IMR-90 (cell line): Measurements from ENCODE around the gene CDH23. TPM values are rescaled to one million over a fixed set of nuclear protein-coding genes. Genes with fewer than 3 reads are reported as not detected.

ENCODE experiments used
- ATAC-seq: fragments of 200-7000 bp; cut with Tn5 transposase; 2 replicates; pipeline ENCODE4 v1.9.1; 2020; ENCODE audit warnings: low read depth, mild to moderate bottlenecking, moderate library complexity
- BruUV-seq: library from RNA; stranded (reverse); fragments of 400-500 nt; replicated peaks from 2 replicates; lab custom pipeline; 2021; lab: Mats Ljungman, UMichigan
- CTCF ChIA-PET: fragments of 300-600 bp; formaldehyde crosslinking; extraction: SDS; loops from one replicate; lab custom pipeline; 2021; ENCODE audit warnings: antibody characterized with exemption; lab: Yijun Ruan, JAX
- POLR2A ChIA-PET: fragments of 300-600 bp; sonication (Branson Sonifier 250); formaldehyde crosslinking; loops from one replicate; lab custom pipeline; 2022; ENCODE audit warnings: antibody characterized with exemption; ENCODE audit not compliant: unreplicated experiment; lab: Charles Lee
- DNase-seq: peaks from one replicate; pipeline ENCODE4 v3.0.0; 2013
- H2AFZ ChIP-seq: replicated peaks from 2 replicates; pipeline ENCODE3; 2013; ENCODE audit warnings: low read length, mild to moderate bottlenecking; ENCODE audit not compliant: poor library complexity
- H2AK5ac ChIP-seq: 2 replicates; pipeline ENCODE4 v1.6.1; 2013; ENCODE audit warnings: low read depth, low read length, inconsistent platforms
- H2AK9ac ChIP-seq: replicated peaks from 2 replicates; pipeline ENCODE3; 2013; ENCODE audit warnings: mild to moderate bottlenecking, low read depth, low read length, moderate library complexity; ENCODE audit not compliant: poor library complexity
- H2BK120ac ChIP-seq: 2 replicates; pipeline ENCODE4 v1.6.1; 2013; ENCODE audit warnings: low read depth, low read length, inconsistent platforms
- H2BK15ac ChIP-seq: 3 replicates; pipeline ENCODE4 v1.6.1; 2013; ENCODE audit warnings: low read depth, low read length, inconsistent platforms
- H2BK20ac ChIP-seq: 2 replicates; pipeline ENCODE4 v1.6.1; 2013; ENCODE audit warnings: low read depth, mild to moderate bottlenecking, inconsistent platforms, low read length, moderate library complexity
- H2BK5ac ChIP-seq: 2 replicates; pipeline ENCODE4 v1.6.1; 2013; ENCODE audit warnings: mild to moderate bottlenecking, low read depth, low read length, inconsistent platforms; ENCODE audit not compliant: poor library complexity, severe bottlenecking
- H3K14ac ChIP-seq: replicated peaks from 2 replicates; pipeline ENCODE4 v1.6.1; 2013; ENCODE audit warnings: low read depth, low read length, inconsistent platforms
- H3K18ac ChIP-seq: 2 replicates; pipeline ENCODE4 v1.6.1; 2013; ENCODE audit warnings: low read depth, low read length, control low read depth
- H3K23ac ChIP-seq: 2 replicates; pipeline ENCODE4 v1.6.1; 2013; ENCODE audit warnings: low read depth, low read length, inconsistent platforms
- H3K27ac ChIP-seq: 2 replicates; pipeline ENCODE4 v1.5.1; 2013; ENCODE audit warnings: mild to moderate bottlenecking, control low read depth, low read length; ENCODE audit not compliant: insufficient read depth
- H3K27me3 ChIP-seq: 2 replicates; pipeline ENCODE4 v1.6.1; 2013; ENCODE audit warnings: low read length; ENCODE audit not compliant: control insufficient read depth, insufficient read depth
- H3K36me3 ChIP-seq: 2 replicates; pipeline ENCODE4 v1.6.1; 2013; ENCODE audit warnings: low read length, mixed read lengths; ENCODE audit not compliant: control insufficient read depth, insufficient read depth
- H3K4ac ChIP-seq: 2 replicates; pipeline ENCODE4 v1.6.1; 2013; ENCODE audit warnings: low read depth, low read length, inconsistent platforms
- H3K4me1 ChIP-seq: 2 replicates; pipeline ENCODE4 v1.6.1; 2013; ENCODE audit warnings: low read length, mixed read lengths; ENCODE audit not compliant: control insufficient read depth, insufficient read depth
- H3K4me2 ChIP-seq: 2 replicates; pipeline ENCODE4 v1.6.1; 2013; ENCODE audit warnings: low read depth, mild to moderate bottlenecking, control low read depth, low read length, moderate library complexity
- H3K4me3 ChIP-seq: 2 replicates; pipeline ENCODE4 v1.5.1; 2013; ENCODE audit warnings: low read depth, mild to moderate bottlenecking, control low read depth, low read length, moderate library complexity; ENCODE audit not compliant: insufficient read depth
- H3K56ac ChIP-seq: 2 replicates; pipeline ENCODE4 v1.6.1; 2013; ENCODE audit warnings: low read length, inconsistent platforms; ENCODE audit not compliant: insufficient read depth; ENCODE audit errors: extremely low read depth
- H3K79me1 ChIP-seq, 2 experiments: 2 replicates each; pipeline ENCODE4 v1.6.1; 2013; ENCODE audit warnings: low read length in 2 of 2, inconsistent platforms in 1 of 2, low read depth in 1 of 2
- H3K9ac ChIP-seq: 2 replicates; pipeline ENCODE4 v1.6.1; 2013; ENCODE audit warnings: low read depth, low read length, control low read depth
- H3K9me1 ChIP-seq: 2 replicates; pipeline ENCODE4 v1.6.1; 2013; ENCODE audit warnings: low read length, inconsistent platforms; ENCODE audit not compliant: insufficient read depth
- H3K9me3 ChIP-seq: 2 replicates; pipeline ENCODE4 v1.6.1; 2013; ENCODE audit warnings: low read length; ENCODE audit not compliant: control insufficient read depth, insufficient read depth
- H4K20me1 ChIP-seq: 2 replicates; pipeline ENCODE4 v1.6.1; 2013; ENCODE audit warnings: low read length, inconsistent platforms; ENCODE audit not compliant: insufficient read depth
- H4K5ac ChIP-seq: 2 replicates; pipeline ENCODE4 v1.6.1; 2013; ENCODE audit warnings: mild to moderate bottlenecking, low read depth, low read length, control low read depth
- H4K8ac ChIP-seq, 2 experiments: 2 replicates each; pipeline ENCODE4 v1.6.1; 2013; ENCODE audit warnings: low read depth in 2 of 2, low read length in 2 of 2, control low read depth in 1 of 2, inconsistent platforms in 1 of 2
- H4K91ac ChIP-seq: 2 replicates; pipeline ENCODE4 v1.6.1; 2013; ENCODE audit warnings: low read depth, low read length, inconsistent platforms; ENCODE audit not compliant: insufficient read depth
- BHLHE40 ChIP-seq: fragments of 150-350 bp; IDR thresholded peaks from 2 replicates; pipeline ENCODE4 v1.6.1; 2016; ENCODE audit warnings: mild to moderate bottlenecking, low read depth, low read length
- CEBPB ChIP-seq: IDR thresholded peaks from 2 replicates; pipeline ENCODE4 v1.6.1; 2012; ENCODE audit warnings: low read depth, low read length, improper control_type of control experiment
- ELK1 ChIP-seq: fragments of 150-350 bp; IDR thresholded peaks from 2 replicates; pipeline ENCODE4 v1.6.1; 2016; ENCODE audit warnings: low read depth, mild to moderate bottlenecking, low read length, moderate library complexity, borderline replicate concordance
- FOS ChIP-seq: fragments of 150-350 bp; IDR thresholded peaks from 2 replicates; pipeline ENCODE4 v1.6.1; 2016; ENCODE audit warnings: low read depth, low read length
- MAFK ChIP-seq: IDR thresholded peaks from 2 replicates; pipeline ENCODE4 v1.6.1; 2012; ENCODE audit warnings: low read depth, low read length, improper control_type of control experiment
- MAZ ChIP-seq: IDR thresholded peaks from 2 replicates; pipeline ENCODE4 v1.6.1; 2012; ENCODE audit warnings: low read depth, mild to moderate bottlenecking, low read length, improper control_type of control experiment, moderate library complexity, borderline replicate concordance
- MXI1 ChIP-seq: IDR thresholded peaks from 2 replicates; pipeline ENCODE4 v1.6.1; 2012; ENCODE audit warnings: low read depth, mild to moderate bottlenecking, low read length, moderate library complexity, borderline replicate concordance
- NFE2L2 ChIP-seq: fragments of 150-350 bp; IDR thresholded peaks from 2 replicates; pipeline ENCODE4 v1.6.1; 2016; ENCODE audit warnings: low read depth, mild to moderate bottlenecking, low read length
- POLR2A ChIP-seq: IDR thresholded peaks from 2 replicates; pipeline ENCODE4 v1.6.1; 2012; ENCODE audit warnings: mild to moderate bottlenecking, low read depth, low read length
- RAD21 ChIP-seq: IDR thresholded peaks from 2 replicates; pipeline ENCODE4 v1.6.1; 2012; ENCODE audit warnings: low read length, improper control_type of control experiment
- RCOR1 ChIP-seq: IDR thresholded peaks from 2 replicates; pipeline ENCODE4 v1.6.1; 2012; ENCODE audit warnings: mild to moderate bottlenecking, low read length, improper control_type of control experiment; ENCODE audit not compliant: insufficient replicate concordance
- RFX5 ChIP-seq: IDR thresholded peaks from 2 replicates; pipeline ENCODE4 v1.8.0; 2012; ENCODE audit warnings: low read depth, mild to moderate bottlenecking, low read length, moderate library complexity
- SMC3 ChIP-seq: fragments of 150-350 bp; IDR thresholded peaks from 2 replicates; pipeline ENCODE4 v1.6.1; 2016; ENCODE audit warnings: low read depth, mild to moderate bottlenecking, antibody characterized with exemption, low read length, moderate library complexity
- WGBS, 2 experiments: methylation state at CpG; one replicate each; pipeline versions ENCODE4 v1.1.5 to v1.1.7; 2013; ENCODE audit warnings: missing lambda C conversion rate in 2 of 2; ENCODE audit not compliant: insufficient read length in 1 of 2; ENCODE audit errors: extremely low coverage in 2 of 2; 5-methylcytosine and 5-hydroxymethylcytosine counted together
- dilution Hi-C: fragments of 300-500 bp; cut with HindIII; formaldehyde crosslinking; loops from one replicate; pipeline ENCODE4 v1.14.3; 2018; ENCODE audit warnings: low sequenced_read_pairs; ENCODE audit not compliant: unreplicated experiment
- in situ Hi-C: fragments of 300-500 bp; cut with MboI; formaldehyde crosslinking; loops from 3 replicates; pipeline ENCODE4 v1.14.3; 2019; ENCODE audit warnings: low sequenced_read_pairs, inconsistent platforms, mixed read lengths
- intact Hi-C: fragments of 100-400 bp; cut with micrococcal nuclease; formaldehyde crosslinking; loops from 2 replicates; pipeline ENCODE4 v1.10.0; 2022
- polyA plus RNA-seq, 3 experiments: library from polyadenylated mRNA; depleted of rRNA; stranded (reverse); fragments of >200 nt; gene quantifications; 2 replicates each; pipeline ENCODE4 v1.2.3, GENCODE V29; 2012; ENCODE audit warnings: low replicate concordance in 1 of 3
- total RNA-seq: library from RNA; depleted of rRNA; stranded (reverse); fragments of >200 nt; gene quantifications from 2 replicates; pipeline ENCODE4 v1.2.3, GENCODE V29; 2012
- TF ChIP-seq, protein P1 (sequence below): fragments of 150-350 bp; IDR thresholded peaks from 2 replicates; pipeline ENCODE4 v1.6.1; 2017; ENCODE audit warnings: mild to moderate bottlenecking, antibody characterized with exemption, low read length, low read depth

Gene CDH23
- total and polyA plus RNA-seq, 2 of the 4 experiments (the other 2 are of a cell fraction), result under 0.01 to 0.03 TPM

DNA sequence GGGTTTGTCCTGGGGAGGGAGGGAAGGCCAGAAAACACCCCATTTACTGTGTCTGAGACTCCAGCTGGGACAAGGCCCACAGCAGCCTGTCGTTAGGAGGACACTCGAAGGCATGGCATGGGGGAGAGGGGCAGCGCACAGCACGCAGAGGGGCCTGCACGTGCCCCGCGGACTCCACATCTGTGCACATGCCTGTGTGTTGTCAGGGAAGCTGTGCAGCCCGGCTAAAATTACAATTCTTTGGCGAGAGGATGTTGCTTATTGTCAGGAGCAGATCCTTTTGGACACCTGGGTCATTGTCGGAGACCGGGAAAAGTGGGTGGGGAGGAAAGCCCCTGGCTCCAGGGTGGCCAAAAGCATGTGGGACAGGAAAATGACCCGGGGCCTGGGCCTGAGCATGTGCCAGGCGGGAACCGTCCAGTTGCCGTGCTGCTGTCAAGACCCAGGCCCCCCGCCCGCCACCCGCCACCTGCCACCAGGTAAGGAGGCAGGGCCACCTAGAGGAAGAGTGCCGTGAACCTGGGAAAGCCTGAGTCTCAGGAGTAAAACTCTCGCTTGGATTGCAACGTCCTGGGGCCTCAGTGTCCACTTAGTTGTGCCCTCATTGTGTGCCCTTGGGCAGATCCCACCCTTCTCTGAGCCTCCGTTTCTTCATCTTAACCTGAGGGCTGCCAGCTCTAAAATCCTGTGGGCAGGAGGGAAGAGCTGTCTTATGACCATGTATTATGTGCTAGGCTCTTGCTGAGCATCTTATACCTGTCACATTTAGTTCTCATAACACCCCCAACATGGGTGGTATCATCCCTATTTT is 369.4 kb downstream of the CDH23 start:
- POLR2A ChIA-PET, result interaction anchor here (0.7 to 1.0 kb wide), 2 partner anchors 8 to 84 kb away, joined by 3 read pairs; no protein-coding TSS in a partner anchor
- H3K79me1 ChIP-seq, result peaks cover 6 to 18% of the 10 kb centered on the region in 2 experiments; a peak in 3 of 4 replicates
- H2BK120ac ChIP-seq, result peak overlapping the region; percentile 96
- ATAC-seq, result no peak
- H3K4me1 ChIP-seq, result peaks cover 56% of the 10 kb centered on the region
- H2BK15ac ChIP-seq, result peak overlapping the region; percentile 65
- 0 out of 2 replicates have a peak overlapping the region, but pooled peaks have one; percentile 9 for H3K9ac ChIP-seq
- CTCF ChIA-PET, result interaction anchor here (0.9 kb wide), 1 partner anchor 13 kb away, joined by 3 read pairs; no protein-coding TSS in a partner anchor
- peak overlapping the region; percentile 95 for H3K4ac ChIP-seq
- peak overlapping the region; percentile 36; the same call in 1 of the 2 replicates for H3K56ac ChIP-seq
- H2AK5ac ChIP-seq, result peak overlapping the region; percentile 93
- peak overlapping the region; percentile 10 for H2AFZ ChIP-seq
- H2BK5ac ChIP-seq, result peak overlapping the region; percentile 67
- no peaks in the 10 kb centered on the region for H3K27me3 ChIP-seq
- peak overlapping the region; percentile 71 for H2AK9ac ChIP-seq
- no peak for DNase-seq
- H4K20me1 ChIP-seq, result no peaks in the 10 kb centered on the region
- H3K36me3 ChIP-seq, result peaks cover 5% of the 10 kb centered on the region; the same call in 1 of the 2 replicates
- H3K9me1 ChIP-seq, result peaks cover 35% of the 10 kb centered on the region
- peak overlapping the region; percentile 70 for H3K14ac ChIP-seq
- dilution Hi-C loops, result no loop called here
- peak overlapping the region; percentile 63 for H3K27ac ChIP-seq
- peak overlapping the region; percentile 33 for H3K23ac ChIP-seq
- peak overlapping the region; percentile 95 for H4K91ac ChIP-seq
- peak overlapping the region; percentile 38 to 85; a peak in 3 of 4 replicates for H4K8ac ChIP-seq
- peak overlapping the region; percentile 94 for H2BK20ac ChIP-seq
- H3K4me3 ChIP-seq, result no peak overlapping the region
- peak overlapping the region; percentile 84 for H3K18ac ChIP-seq
- in situ Hi-C loops, result no loop called here
- peak overlapping the region; percentile 61 for H4K5ac ChIP-seq
- intact Hi-C loops, result loop anchor here (2.0 to 5.0 kb wide), 2 partner anchors 37 to 54 kb away; no protein-coding TSS in a partner anchor
- WGBS, 2 experiments, result 94% methylated on average over 12 of the region's 22 CpGs; no CpG with 5 or more reads in 1 of the 2 experiments
- no TSS peak for BruUV-seq
- no peak overlapping the region for H3K4me2 ChIP-seq
- no peaks in the 10 kb centered on the region for H3K9me3 ChIP-seq
- TF ChIP-seq MAZ (no peak), RFX5 (no peak), MAFK (no peak), NFE2L2 (no peak), SMC3 (no peak), FOS (no peak), CEBPB (no peak), ELK1 (no peak), RCOR1 (no peak), BHLHE40 (no peak), POLR2A (no peak), MXI1 (no peak), RAD21 (no peak)
- TF ChIP-seq, protein P1, sequence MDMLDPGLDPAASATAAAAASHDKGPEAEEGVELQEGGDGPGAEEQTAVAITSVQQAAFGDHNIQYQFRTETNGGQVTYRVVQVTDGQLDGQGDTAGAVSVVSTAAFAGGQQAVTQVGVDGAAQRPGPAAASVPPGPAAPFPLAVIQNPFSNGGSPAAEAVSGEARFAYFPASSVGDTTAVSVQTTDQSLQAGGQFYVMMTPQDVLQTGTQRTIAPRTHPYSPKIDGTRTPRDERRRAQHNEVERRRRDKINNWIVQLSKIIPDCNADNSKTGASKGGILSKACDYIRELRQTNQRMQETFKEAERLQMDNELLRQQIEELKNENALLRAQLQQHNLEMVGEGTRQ, result no peak
